Measurements from ENCODE around the gene TBC1D5.
"Not testable (repeated sequence)": the region's sequence is repeated elsewhere in the genome, so short reads cannot be mapped to it uniquely, and the experiment has no call there.

DNA sequence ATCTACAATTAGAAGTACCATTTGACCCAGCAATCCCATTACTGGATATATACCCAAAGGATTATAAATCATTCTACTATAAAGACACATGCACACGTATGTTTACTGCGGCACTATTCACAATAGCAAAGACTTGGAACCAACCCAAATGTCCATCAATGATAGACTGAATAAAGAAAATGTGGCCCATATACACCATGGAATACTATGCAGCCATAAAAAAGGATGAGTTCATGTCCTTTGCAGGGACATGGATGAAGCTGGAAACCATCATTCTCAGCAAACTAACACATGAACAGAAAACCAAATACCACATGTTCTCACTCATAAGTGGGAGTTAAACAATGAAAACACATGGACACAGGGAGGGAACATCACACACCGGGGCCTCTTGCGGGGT is 92.7 kb downstream of the TBC1D5 start:
- TF ChIP-seq, protein P1, sequence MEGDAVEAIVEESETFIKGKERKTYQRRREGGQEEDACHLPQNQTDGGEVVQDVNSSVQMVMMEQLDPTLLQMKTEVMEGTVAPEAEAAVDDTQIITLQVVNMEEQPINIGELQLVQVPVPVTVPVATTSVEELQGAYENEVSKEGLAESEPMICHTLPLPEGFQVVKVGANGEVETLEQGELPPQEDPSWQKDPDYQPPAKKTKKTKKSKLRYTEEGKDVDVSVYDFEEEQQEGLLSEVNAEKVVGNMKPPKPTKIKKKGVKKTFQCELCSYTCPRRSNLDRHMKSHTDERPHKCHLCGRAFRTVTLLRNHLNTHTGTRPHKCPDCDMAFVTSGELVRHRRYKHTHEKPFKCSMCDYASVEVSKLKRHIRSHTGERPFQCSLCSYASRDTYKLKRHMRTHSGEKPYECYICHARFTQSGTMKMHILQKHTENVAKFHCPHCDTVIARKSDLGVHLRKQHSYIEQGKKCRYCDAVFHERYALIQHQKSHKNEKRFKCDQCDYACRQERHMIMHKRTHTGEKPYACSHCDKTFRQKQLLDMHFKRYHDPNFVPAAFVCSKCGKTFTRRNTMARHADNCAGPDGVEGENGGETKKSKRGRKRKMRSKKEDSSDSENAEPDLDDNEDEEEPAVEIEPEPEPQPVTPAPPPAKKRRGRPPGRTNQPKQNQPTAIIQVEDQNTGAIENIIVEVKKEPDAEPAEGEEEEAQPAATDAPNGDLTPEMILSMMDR (conservative IDR thresholded peaks at IDR 0.05; ENCODE audit: low read depth, low read length): not testable (repeated sequence)
- not testable (repeated sequence) for TF ChIP-seq POLR2A, RFX5 (IDR thresholded peaks at IDR 0.05; ENCODE audit: low read depth, low read length)

Measured in IMR-90 (cell line).